ENCODE results near the gene KRTAP12-3.
"Not testable (repeated sequence)": the region's sequence is repeated elsewhere in the genome, so short reads cannot be mapped to it uniquely, and the experiment has no call there.

KRTAP12-3 gene

GRCh38 chr21:44627831-44628233 is 29.9 kb upstream of the KRTAP12-3 start:
- DNase-seq: not testable (repeated sequence)

- no peak for DNase-seq
Observed at GRCh38 chr21:44628707-44629391, 28.9 kb upstream of the KRTAP12-3 start.

- DNase-seq: no peak
Observed at GRCh38 chr21:44630440-44630839, 27.3 kb upstream of the KRTAP12-3 start.

GRCh38 chr21:44632067-44632466 is 25.7 kb upstream of the KRTAP12-3 start:
- DNase-seq: no peak

- no peak for DNase-seq
Observed at GRCh38 chr21:44636209-44637017, 21.3 kb upstream of the KRTAP12-3 start.

GRCh38 chr21:44637018-44637850 is 20.5 kb upstream of the KRTAP12-3 start, which contains the start of gene KRTAP10-10:
Gene KRTAP10-10 (plus strand): TSS chr21:44637356. CDS start chr21:44637418, 62 bp downstream.
- no peak for DNase-seq

GRCh38 chr21:44637851-44638348 is 19.8 kb upstream of the KRTAP12-3 start:
- not testable (repeated sequence) for DNase-seq

- DNase-seq: not testable (repeated sequence)
Observed at GRCh38 chr21:44638506-44639330, 19.0 kb upstream of the KRTAP12-3 start.

GRCh38 chr21:44639331-44639655 is 18.4 kb upstream of the KRTAP12-3 start:
- DNase-seq: no peak

GRCh38 chr21:44640761-44641160 is 17.0 kb upstream of the KRTAP12-3 start:
- DNase-seq: no peak

- DNase-seq: no peak
Observed at GRCh38 chr21:44643741-44644310, 13.9 kb upstream of the KRTAP12-3 start.

- DNase-seq: no peak
Observed at GRCh38 chr21:44644878-44645277, 12.9 kb upstream of the KRTAP12-3 start.

- DNase-seq: not testable (repeated sequence)
Observed at GRCh38 chr21:44646366-44647221, 11.1 kb upstream of the KRTAP12-3 start, which contains the start of gene KRTAP10-11. Gene KRTAP10-11 (plus strand): TSS chr21:44646414. CDS start chr21:44646459, 45 bp downstream.

GRCh38 chr21:44647222-44647552 is 10.5 kb upstream of the KRTAP12-3 start:
- no peak for DNase-seq

- DNase-seq: no peak
Observed at GRCh38 chr21:44648557-44649311, 9.0 kb upstream of the KRTAP12-3 start.

- no peak for DNase-seq
Observed at GRCh38 chr21:44649521-44650100, 8.1 kb upstream of the KRTAP12-3 start.

- DNase-seq: no peak
Observed at GRCh38 chr21:44650265-44650972, 7.3 kb upstream of the KRTAP12-3 start.

- DNase-seq: no peak
Observed at GRCh38 chr21:44650973-44651675, 6.6 kb upstream of the KRTAP12-3 start.

All from AML-193 (cell line).